HG03575 (cell line): ENCODE results near the gene ZBTB38.

Experiments used
- ATAC-seq: cut with Tn5 transposase; IDR thresholded peaks from one replicate; pipeline ENCODE4 v1.9.1; 2021; ENCODE audit not compliant: unreplicated experiment, insufficient number of reproducible peaks, low FRiP score; ENCODE audit errors: extremely low read depth

The ZBTB38 gene

DNA sequence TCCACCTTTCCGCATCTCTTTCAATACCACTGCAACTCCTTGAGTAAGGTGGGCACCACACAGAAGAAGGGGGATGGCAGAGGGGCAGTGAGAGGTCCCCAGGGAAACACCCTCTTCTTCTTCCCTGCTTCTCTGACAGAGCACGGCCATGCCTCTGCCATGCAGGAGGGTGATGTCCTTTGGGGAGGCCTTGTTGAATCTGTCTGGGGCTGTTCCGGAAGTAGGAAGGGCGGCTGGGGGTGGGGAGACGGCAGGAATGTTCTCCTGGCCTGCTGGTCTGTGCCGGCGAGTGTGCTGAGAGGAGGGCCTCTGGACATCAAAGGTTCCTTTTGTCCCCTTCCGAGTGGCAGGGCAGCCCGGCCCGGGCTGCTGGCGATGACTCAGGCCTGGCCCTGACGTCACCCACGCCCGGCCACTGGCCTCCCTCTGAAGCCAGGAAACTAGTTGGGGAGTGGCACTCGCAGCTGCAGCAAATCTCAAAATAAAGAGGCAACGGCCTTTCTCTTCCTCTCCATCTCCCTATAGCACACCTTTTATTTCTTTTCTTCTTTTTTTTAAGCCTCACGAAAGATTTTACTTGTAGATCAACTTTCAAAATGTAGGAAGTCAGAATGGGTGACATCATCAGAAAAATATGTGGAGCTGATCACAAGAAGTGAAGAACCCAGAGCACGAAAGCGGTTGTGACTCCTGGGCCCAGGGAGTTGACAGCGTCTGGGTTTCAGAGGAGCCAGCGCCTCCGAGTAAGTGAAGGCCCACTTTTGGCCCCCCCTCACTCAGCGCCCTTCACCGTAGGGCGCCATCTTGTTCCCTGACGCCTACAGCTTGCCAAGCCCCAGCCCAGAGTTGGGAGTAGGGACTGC lies at the start of gene ZBTB38:
TSS of gene ZBTB38 (plus strand) at position 443 of the 863 bp plus-strand sequence. CDS start 73,885 bp downstream, outside the sequence.
- ATAC-seq: no peak

- no peak for ATAC-seq
Observed at GRCh38 chr3:141320399-141321108, 47.8 kb upstream of the ZBTB38 start.

- no peak for ATAC-seq
Observed at GRCh38 chr3:141321109-141321497, 47.2 kb upstream of the ZBTB38 start.

DNA sequence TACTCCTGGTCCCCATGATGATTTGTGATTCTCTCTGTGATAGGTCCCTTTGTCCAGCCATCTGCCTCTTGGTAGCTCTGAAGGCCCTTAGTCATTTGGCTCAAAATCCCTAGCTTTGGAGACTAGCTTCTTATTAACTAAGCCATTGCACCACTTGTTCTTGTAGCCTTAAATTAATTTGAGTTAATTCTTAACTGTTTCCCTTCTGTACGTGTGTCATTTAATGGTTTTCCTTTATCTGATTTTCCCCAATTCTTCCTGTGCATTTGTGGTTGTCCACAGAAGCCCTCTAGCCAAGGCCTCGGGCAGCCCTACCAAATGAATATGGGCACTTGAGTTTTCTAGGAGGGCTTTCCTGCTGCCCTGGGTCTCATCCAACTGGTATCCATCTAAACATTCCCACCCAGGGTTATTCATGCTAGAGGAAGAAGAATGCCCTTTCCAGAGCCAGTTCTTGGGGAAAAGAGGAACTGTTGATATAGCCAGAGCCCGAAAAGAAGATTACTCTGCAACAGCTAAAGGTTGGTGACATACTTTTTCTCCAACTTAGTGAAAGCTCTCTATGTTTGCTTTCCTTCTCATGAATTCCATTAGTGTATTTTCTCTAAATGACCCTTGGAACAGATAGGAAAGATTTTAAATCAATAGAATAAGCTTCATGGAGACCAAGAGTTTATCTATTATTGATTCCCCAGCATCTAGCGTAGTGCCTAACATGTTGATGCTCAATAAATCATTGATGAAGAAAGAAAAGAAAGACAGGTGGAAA lies 44.2 kb upstream of the ZBTB38 start:
- ATAC-seq: no peak

- ATAC-seq: no peak
Observed at GRCh38 chr3:141326123-141326522, 42.2 kb upstream of the ZBTB38 start.

DNA sequence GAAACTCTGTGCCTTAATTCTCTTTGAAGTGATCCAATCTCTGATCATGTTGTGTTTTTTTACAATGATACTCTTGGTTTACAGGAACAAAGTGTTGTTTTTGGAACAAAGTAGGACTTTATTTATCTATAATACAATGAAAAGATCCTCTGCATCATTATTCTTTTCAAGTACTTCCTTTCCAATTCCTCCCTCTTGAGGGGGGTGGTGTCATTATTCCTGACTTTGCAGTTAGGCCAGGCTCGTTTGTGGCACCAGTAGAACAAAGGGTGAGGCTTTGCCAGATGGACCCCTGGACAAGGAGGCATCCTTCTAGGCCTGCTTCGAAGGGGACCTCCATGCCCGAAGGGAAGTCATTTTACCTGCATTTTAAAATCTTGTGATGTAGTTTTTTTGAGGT lies 41.7 kb upstream of the ZBTB38 start:
- no peak for ATAC-seq

DNA sequence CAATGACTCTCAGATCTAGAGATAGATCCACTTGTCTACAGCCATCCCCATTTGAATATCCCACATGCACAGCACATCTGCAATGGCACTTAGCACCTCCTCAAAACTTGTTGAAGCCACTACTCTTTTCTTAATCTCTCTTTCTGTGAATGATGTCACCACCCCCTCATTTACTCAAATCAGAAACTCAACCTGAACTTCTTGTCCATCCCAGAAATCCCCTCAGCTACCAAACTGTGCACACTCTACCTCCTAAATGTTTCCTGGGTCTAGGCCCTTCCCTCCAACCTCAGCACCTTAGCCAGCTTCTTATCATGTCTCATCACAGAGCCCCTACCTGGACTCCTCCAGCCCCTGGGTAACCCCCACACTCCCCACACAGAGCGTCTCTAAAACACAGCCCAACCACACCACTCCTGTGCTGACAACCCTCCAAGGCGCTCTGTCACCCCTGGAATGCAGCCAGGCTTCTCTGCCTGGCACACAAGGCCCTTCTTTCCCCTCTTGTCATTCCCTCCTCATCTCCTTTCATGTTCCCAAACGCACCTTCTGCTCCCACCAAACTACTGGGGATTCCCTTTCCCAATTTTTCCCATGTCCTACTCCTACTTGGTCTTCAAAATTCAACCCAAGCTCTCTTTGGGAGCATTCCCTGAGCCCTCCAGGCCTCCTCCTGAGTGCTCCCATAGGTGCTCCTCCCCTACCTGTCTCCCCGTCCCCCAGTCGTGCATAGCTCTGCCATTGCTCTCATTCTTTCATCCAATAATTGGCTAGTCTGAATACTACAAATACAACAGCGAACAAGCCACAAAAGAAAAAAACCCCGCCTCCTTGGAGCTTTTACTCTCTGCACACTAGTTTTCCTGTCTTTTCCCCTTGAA lies 39.8 kb upstream of the ZBTB38 start:
- ATAC-seq: no peak

- ATAC-seq: no peak
Observed at GRCh38 chr3:141330235-141330634, 38.1 kb upstream of the ZBTB38 start.

DNA sequence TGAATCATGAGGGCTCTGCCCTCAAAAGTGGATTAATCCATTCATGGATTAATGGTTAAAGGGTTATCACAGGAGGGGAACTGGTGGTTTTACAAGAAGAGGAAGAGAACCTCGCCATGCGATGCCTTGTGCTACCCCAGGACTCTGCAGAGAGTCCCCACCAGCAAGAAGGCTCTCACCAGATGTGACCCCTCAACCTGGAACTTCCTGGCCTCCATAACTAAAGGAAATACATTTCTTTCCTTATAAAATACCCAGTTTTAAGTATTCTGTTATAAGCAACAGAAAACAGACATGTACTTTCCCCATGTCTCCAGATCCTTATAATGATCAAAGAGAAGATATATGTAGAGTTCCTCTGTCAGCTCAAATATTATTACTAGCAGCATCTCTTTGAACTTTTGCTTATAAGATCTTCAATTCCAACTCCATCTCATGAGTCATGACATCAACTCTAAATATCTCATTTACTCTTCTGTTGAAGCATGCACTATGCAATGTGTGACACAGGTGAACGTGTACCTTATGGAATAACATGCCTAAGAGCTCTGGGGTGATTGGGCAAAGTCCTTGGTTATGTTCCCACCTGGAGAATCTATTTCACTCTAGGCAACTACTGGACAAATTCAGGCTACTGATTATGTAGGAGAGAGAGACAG lies 37.5 kb upstream of the ZBTB38 start:
- ATAC-seq: no peak

DNA sequence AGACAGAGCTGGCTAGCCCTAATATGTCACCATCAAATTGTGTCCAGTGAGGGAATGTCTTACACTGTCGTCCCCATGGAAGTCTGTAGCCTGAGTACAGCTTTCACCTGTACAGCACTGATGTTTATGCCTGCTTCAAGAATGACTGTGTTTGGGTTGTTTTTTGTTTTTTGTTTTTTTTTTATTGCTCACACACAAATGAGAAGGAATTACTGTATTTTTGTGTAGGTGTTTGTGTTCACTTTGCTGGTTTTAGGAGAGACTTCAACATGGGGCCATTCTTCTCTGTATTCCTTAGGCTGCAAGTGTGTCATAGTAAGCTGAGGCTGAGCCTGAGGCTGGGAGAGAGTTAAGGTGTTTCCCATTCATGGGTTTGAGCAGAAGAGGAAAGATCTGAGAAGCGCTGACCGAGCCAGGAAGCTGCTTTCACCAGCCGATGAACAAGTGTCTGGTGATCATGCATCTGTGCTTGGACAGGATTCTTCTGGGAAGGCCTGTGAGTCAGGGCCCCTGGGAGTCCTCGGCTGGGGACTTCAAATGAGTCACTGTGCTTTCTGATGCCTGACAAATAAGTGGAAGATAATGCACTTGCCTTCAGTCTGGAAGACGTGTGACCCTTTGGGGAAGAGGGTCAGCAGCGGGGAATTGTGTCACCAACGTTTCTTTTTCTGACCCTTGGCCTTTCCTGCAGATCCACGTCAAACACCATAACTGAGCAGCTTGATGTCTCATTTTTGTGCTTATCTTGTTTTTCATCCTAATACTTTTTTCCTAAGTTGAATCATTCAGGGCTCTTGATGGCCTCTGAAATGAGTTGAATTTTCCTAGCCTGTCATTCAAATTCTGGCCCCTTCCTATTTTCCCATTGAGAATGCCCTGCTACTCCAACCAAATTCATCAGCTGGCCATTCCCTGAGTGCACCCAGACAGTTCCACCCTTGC lies 36.7 kb upstream of the ZBTB38 start:
- ATAC-seq: no peak

- no peak for ATAC-seq
Observed at GRCh38 chr3:141332416-141332815, 35.9 kb upstream of the ZBTB38 start.

DNA sequence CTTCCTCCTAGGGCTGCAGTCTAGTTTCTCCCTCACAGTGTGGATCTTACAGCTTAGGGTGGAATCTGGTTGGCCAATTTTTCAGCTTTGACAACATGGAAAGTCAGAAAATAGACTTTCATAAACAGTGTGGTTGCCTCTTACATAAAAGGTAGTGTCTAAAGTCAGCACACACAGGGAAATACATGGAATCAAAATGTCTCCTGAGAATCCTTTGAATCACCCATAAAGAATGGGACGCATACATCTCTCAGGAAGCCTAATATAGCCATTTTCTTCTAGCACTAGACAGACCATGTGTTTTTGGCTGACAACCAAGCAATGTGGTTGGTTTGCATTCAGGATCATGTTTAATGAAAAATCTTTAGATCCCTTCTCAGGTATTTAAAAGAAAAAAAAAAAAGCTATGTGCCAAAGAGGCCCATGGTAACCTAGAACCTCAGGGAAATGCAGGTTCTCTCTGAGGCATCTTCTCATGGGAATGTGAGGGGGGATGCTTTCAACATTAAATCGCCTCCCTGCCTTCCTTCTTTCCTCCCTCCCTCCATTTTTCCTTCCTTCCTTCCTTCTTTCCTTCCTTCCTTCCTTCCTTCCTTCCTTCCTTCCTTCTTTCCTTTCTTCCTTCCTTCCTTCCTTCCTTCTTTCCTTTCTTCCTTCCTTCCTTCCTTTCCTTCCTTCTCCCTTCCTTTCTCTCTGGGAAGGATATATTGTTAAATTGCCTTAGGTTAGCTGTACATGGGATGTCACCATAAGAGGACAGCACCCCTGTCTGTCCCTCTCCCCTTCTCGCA lies 34.3 kb upstream of the ZBTB38 start:
- no peak for ATAC-seq

DNA sequence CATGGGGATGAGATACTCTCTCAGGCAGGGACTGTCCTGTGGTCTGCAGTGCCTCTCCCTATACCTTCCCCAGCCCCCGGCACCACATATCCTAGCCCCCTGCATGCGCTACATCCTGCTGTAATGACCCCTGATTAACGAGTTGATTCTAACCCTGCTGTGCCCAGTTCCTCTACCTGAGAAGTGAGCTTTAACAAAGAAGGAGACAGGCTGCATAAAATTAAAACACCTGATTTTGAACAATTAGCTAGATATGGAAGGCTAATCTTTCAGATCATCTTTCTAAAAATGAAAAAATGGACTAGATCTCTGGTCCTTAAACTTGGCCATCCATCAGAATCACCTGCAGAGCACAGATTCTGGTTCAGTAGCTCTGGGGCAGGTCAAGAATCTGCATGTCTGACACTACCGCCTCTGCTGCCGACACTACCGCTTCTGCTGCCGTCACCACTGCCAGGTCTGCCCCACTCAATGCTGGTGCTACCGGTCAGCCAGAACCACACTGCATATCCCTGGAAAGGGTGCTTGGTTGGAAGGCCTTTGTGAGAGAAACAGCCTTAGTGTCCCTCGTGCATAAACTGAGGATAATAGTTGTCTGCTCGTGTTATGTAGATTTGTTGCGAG lies 33.6 kb upstream of the ZBTB38 start:
- no peak for ATAC-seq

DNA sequence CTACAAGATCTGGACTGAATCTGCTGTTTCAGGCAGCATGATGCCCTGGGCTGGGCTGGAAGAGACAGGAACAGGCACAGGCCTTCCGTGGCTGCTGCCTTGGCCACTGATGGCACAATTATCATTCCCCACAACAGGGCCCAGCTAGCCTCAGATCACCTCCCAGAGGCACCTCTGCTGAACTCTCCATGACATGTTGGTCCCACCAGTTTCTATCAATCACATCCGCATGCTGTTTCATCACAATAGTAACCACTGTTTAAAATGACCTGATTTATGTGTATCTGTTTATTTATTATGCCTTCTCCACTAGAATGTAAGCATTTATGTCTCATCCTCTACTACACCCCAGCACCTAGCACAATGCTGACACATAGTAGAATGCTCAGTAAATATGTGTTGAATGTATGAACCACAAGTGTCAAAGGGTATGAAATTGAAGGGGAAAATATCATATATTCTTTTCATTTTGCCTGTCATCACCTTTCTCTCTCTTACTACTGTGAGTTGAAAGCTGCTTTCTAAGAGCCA lies 32.7 kb upstream of the ZBTB38 start:
- ATAC-seq: no peak

DNA sequence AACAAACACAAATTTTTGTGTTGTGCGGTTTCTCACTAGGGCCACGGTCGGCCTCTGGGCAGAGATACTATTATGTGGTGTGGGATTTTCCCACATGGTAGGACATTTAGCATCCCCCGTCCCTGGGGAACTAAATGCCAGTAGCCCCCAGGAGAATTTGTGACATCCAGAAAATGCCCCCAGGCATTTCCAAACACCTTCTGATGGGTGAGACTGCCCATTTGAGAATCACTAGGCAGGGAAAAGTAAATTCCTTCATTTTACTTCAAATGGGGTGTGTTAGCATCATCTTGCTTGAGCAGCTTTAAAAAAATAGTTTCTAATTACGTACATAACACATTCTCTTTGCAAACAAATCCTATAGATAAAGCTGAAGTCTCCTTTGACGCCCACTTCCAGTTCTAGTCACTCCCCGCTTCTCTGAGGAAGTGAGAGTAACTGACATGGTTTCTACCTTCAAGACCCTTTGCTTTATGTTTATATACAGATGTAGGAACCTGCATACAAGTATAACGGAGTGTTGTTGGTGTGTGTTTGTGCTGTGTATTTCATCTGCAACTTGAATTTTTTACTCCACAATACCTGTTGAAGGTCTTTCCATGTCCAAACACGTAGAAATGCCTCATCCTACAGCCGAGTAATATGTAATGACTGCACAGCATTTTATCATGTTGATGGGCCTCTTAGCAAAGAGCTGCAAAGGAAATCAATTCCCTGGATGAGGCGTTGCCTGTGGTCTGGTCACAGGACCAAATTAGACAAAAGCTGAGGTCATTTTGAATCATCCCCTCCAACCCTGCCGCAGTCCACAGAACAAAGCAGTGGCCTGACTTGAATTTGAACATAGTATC lies 31.4 kb upstream of the ZBTB38 start:
- ATAC-seq: peak; percentile 78
